HepG2 (cell line): ENCODE results near the gene PELI2. TPM values are rescaled to one million over a fixed set of nuclear protein-coding genes. Genes with fewer than 3 reads are reported as not detected.

Experiments used
- ATAC-seq: fragments of 200-7000 bp; cut with Tn5 transposase; 3 replicates; pipeline ENCODE4 v1.9.1; 2020; ENCODE audit warnings: mild to moderate bottlenecking, moderate library complexity
- BruUV-seq: library from RNA; stranded (reverse); fragments of 400-500 nt; replicated peaks from 2 replicates; lab custom pipeline; 2021; lab: Mats Ljungman, UMichigan
- CTCF ChIA-PET: fragments of 300-600 bp; formaldehyde crosslinking; extraction: SDS; loops from one replicate; lab custom pipeline; 2021; ENCODE audit warnings: low total read pairs, inconsistent platforms, low intra/inter-chr PET ratio; lab: Yijun Ruan, JAX
- POLR2A ChIA-PET: fragments of 350-600 bp; sonication (Branson Sonifier 250); formaldehyde crosslinking; loops from one replicate; lab custom pipeline; 2020; ENCODE audit warnings: antibody characterized with exemption, inconsistent platforms; lab: Yijun Ruan, JAX
- DNase-seq: peaks from one replicate; pipeline ENCODE4 v3.0.0-alpha.2; 2015; ENCODE audit warnings: low spot score
- FAIRE-seq: peaks from 3 replicates; lab custom pipeline; 2011; peaks lifted over from hg19 to GRCh38; lab: Jason Lieb, UNC
- H2AFZ ChIP-seq: one replicate; pipeline ENCODE4 v1.6.1; 2011; ENCODE audit warnings: low read length, inconsistent platforms
- H3K27ac ChIP-seq: fragments of 300-600 bp; 3 replicates; pipeline ENCODE4 v1.8.0; 2011; ENCODE audit warnings: mixed run types, mild to moderate bottlenecking, mixed read lengths, low read length, inconsistent platforms; ENCODE audit not compliant: insufficient read depth; ENCODE audit errors: extremely low read length
- H3K27me3 ChIP-seq, 2 experiments: fragments of 200-600 bp in 1 of 2; 2 replicates in 1 of 2; 3 replicates in 1 of 2; pipeline versions ENCODE4 v1.6.0 to v1.8.0; 2011; ENCODE audit warnings: low read length in 2 of 2, mild to moderate bottlenecking in 2 of 2, moderate library complexity in 2 of 2, inconsistent platforms in 1 of 2; ENCODE audit not compliant: insufficient read depth in 2 of 2, control insufficient read depth in 1 of 2
- H3K36me3 ChIP-seq, 2 experiments: fragments of 200-600 bp in 1 of 2; replicated peaks in 1 of 2; 2 replicates in 1 of 2; 3 replicates in 1 of 2; pipeline versions ENCODE4 v1.5.1 to v1.8.0; 2011; ENCODE audit warnings: low read length in 2 of 2, inconsistent platforms in 1 of 2; ENCODE audit not compliant: insufficient read depth in 2 of 2, control insufficient read depth in 1 of 2
- H3K4me1 ChIP-seq: 2 replicates; pipeline ENCODE4 v1.5.1; 2012; ENCODE audit warnings: low read length, inconsistent platforms; ENCODE audit not compliant: insufficient read depth
- H3K4me2 ChIP-seq: 2 replicates; pipeline ENCODE4 v1.6.0; 2011; ENCODE audit warnings: low read depth, low read length, inconsistent platforms
- H3K4me3 ChIP-seq, 3 experiments: fragments of 200-600 bp in 1 of 3; sonication (generic), shearing (Covaris generic) in 1 of 3; replicated peaks in 1 of 3; 2 replicates each; pipeline ENCODE4 v1.5.1; 2011 to 2016; ENCODE audit warnings: low read length in 3 of 3, inconsistent platforms in 2 of 3, low read depth in 2 of 3, mild to moderate bottlenecking in 2 of 3, control low read depth in 1 of 3, mixed read lengths in 1 of 3; ENCODE audit not compliant: insufficient read depth in 1 of 3
- H3K79me2 ChIP-seq: one replicate; pipeline ENCODE4 v1.6.1; 2011; ENCODE audit warnings: low read length, inconsistent platforms; ENCODE audit not compliant: insufficient read depth
- H3K9ac ChIP-seq: 2 replicates; pipeline ENCODE4 v1.6.0; 2011; ENCODE audit warnings: mild to moderate bottlenecking, low read depth, low read length, inconsistent platforms; ENCODE audit not compliant: insufficient read depth
- H3K9me3 ChIP-seq: 2 replicates; pipeline ENCODE4 v1.5.1; 2012; ENCODE audit warnings: mild to moderate bottlenecking, low read length
- H4K20me1 ChIP-seq: 2 replicates; pipeline ENCODE4 v1.6.0; 2011; ENCODE audit warnings: inconsistent platforms, mild to moderate bottlenecking, low read length, moderate library complexity; ENCODE audit not compliant: insufficient read depth
- CCAR2 ChIP-seq: fragments of 200-400 bp; formaldehyde crosslinking; optimal IDR thresholded peaks from 2 replicates; pipeline ENCODE3; 2018; ENCODE audit warnings: low read depth, mild to moderate bottlenecking, low read length, moderate library complexity
- HCFC1 ChIP-seq: fragments of 150-350 bp; IDR thresholded peaks from 2 replicates; pipeline ENCODE4 v1.6.1; 2014; ENCODE audit warnings: low read depth, low read length
- MEIS2 ChIP-seq: sonication (generic); formaldehyde crosslinking; IDR thresholded peaks from 2 replicates; pipeline ENCODE4 v1.9.0; 2021; ENCODE audit warnings: mild to moderate bottlenecking, missing genetic modification reagents
- RBM22 ChIP-seq: fragments of 200-400 bp; formaldehyde crosslinking; optimal IDR thresholded peaks from 2 replicates; pipeline ENCODE3; 2017; ENCODE audit warnings: mild to moderate bottlenecking, low read length, moderate library complexity
- RELA ChIP-seq: sonication (generic); formaldehyde crosslinking; IDR thresholded peaks from 2 replicates; pipeline ENCODE4 v1.4.0; 2020; ENCODE audit warnings: missing genetic modification reagents
- SOX5 ChIP-seq: IDR thresholded peaks from 2 replicates; pipeline ENCODE4 v1.6.1; 2016; ENCODE audit warnings: borderline replicate concordance
- TBX2 ChIP-seq: sonication (generic); formaldehyde crosslinking; IDR thresholded peaks from 2 replicates; pipeline ENCODE4 v1.5.0; 2020; ENCODE audit warnings: missing genetic modification reagents, mild to moderate bottlenecking, borderline replicate concordance
- ZMYM2 ChIP-seq: sonication (generic); formaldehyde crosslinking; IDR thresholded peaks from 2 replicates; pipeline ENCODE4 v1.8.0; 2022; ENCODE audit warnings: mild to moderate bottlenecking, missing genetic modification reagents
- ZNF230 ChIP-seq: sonication (generic); formaldehyde crosslinking; IDR thresholded peaks from 2 replicates; pipeline ENCODE4 v1.4.0; 2020; ENCODE audit warnings: mild to moderate bottlenecking, missing genetic modification reagents
- ZNF34 ChIP-seq: sonication (generic); formaldehyde crosslinking; IDR thresholded peaks from 2 replicates; pipeline ENCODE4 v1.4.0; 2020; ENCODE audit warnings: mild to moderate bottlenecking, missing genetic modification reagents, borderline replicate concordance
- ZNF564 ChIP-seq: sonication (generic); formaldehyde crosslinking; IDR thresholded peaks from 2 replicates; pipeline ENCODE4 v1.8.1; 2023; ENCODE audit warnings: mild to moderate bottlenecking, missing genetic modification reagents
- ZNF724P ChIP-seq: sonication (generic); formaldehyde crosslinking; IDR thresholded peaks from 2 replicates; pipeline ENCODE4 v1.8.0; 2022; ENCODE audit warnings: missing genetic modification reagents, borderline replicate concordance
- WGBS: methylation state at CpG from one replicate; pipeline ENCODE4 v1.1.6; 2017; ENCODE audit warnings: low lambda C conversion rate; 5-methylcytosine and 5-hydroxymethylcytosine counted together
- in situ Hi-C: cut with HindIII; loops from 2 replicates; pipeline ENCODE4 v1.10.0; 2017; ENCODE audit warnings: low pct_unique_long_range_greater_than_20kb; ENCODE audit not compliant: extremely low pct_ligation_motif_present
- intact Hi-C: fragments of 100-400 bp; cut with micrococcal nuclease; formaldehyde crosslinking; loops from one replicate; pipeline ENCODE4 v1.10.0; 2022; ENCODE audit not compliant: unreplicated experiment
- polyA plus RNA-seq, 8 experiments: library from polyadenylated mRNA; depleted of rRNA in 3 of 8; stranded (reverse) in 7 of 8; unstranded in 1 of 8; fragments of >200 nt; fragmentation: Illumina TruSeq in 4 of 8; extraction: Trizol in 4 of 8; gene quantifications; 2 replicates each; pipeline versions ENCODE4 v1.2.1 to v1.2.3, GENCODE V29; 2011 to 2016; ENCODE audit warnings: low read depth in 4 of 8, missing spikeins in 1 of 8, mixed read lengths in 1 of 8; ENCODE audit not compliant: insufficient read depth in 1 of 8
- total RNA-seq, 5 experiments: library from RNA; depleted of rRNA; stranded (reverse); fragments of >200 nt; fragmentation: Illumina TruSeq; extraction: Trizol; gene quantifications; 2 replicates each; pipeline ENCODE4 v1.2.3, GENCODE V29; 2016; ENCODE audit warnings: low read depth in 1 of 5
- TF ChIP-seq, protein P1 (sequence below): sonication (generic); formaldehyde crosslinking; IDR thresholded peaks from 2 replicates; pipeline ENCODE4 v1.4.0; 2020; ENCODE audit warnings: mild to moderate bottlenecking, missing genetic modification reagents
- TF ChIP-seq, protein P2 (sequence below): sonication (generic); formaldehyde crosslinking; IDR thresholded peaks from 2 replicates; pipeline ENCODE4 v1.8.1; 2023; ENCODE audit warnings: mild to moderate bottlenecking, moderate library complexity, missing genetic modification reagents

PELI2 gene
- total and polyA plus RNA-seq, 2 of the 13 experiments (the other 11 are each of a cell fraction or from before 2014, with no cell fraction given), result 0.07 TPM; not detected in 1

DNA sequence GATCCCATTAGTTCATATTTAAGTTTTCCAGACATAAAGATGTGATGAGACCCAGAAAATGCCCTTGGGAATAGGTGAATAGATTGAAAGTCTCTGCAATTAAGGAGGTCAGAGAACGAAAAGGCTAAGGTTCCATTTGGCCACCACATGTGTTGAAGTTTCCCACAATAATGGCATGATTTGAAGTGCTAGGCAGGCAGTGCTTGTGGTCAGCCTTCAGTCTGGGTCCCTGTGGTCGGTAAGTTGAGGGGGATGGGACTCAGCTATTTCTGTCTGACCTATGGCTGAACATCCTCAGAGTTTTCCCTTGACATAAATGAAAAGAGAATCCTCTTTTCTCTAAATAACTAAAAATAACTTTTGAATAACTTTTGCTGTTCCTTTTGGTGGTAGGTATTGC is 92.4 kb downstream of the PELI2 start (continued):
- TF ChIP-seq, protein P1, sequence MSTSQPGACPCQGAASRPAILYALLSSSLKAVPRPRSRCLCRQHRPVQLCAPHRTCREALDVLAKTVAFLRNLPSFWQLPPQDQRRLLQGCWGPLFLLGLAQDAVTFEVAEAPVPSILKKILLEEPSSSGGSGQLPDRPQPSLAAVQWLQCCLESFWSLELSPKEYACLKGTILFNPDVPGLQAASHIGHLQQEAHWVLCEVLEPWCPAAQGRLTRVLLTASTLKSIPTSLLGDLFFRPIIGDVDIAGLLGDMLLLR (CRISPR knock-in tag), result no peak
- no peak for TF ChIP-seq HCFC1
- no peak for TF ChIP-seq ZNF724P
- TF ChIP-seq, protein P2, sequence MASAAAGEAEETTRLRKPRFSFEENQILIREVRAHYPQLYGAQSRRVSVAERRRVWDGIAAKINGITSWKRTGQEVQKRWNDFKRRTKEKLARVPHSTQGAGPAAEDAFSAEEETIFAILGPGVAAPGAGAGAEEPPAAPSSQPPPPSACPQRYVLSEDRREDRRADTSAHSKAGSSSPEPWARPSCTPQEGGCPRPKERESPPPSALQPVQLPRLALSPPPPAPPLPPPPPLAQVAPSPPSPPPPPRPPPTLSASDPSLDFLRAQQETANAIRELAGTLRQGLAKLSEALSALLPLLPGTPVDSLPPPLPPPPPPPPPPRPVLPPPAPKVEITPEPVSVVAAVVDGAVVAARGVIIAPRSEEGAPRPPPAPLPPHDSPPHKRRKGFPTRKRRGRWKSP (CRISPR knock-in tag), result no peak
- no peak for TF ChIP-seq RBM22
- no peak for TF ChIP-seq TBX2 (CRISPR knock-in tag)

DNA sequence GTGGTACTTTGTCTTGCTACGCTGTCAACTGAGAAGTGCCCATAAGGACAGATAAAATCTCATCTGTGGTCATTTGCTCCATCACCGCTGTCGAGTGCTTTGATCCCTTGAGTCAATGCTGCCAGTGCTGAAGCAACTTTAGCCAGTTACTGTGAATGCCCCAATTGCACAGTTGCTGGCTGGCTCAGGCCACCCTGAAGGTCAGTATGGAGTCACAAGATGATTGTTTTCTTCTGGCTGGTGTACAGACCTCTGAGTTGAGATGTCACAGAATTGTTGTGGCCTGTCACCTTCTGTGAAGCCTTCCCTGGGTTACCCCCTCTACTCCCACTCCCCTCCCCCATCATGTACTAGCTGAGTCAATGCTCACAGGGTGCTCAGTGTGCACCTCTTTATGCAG is 92.9 kb downstream of the PELI2 start:
- CTCF ChIA-PET, result no interaction called here
- intact Hi-C loops (no loop called here), in situ Hi-C loops (no loop called here)
- H3K9ac ChIP-seq, result no peak overlapping the region
- no peaks in the 10 kb centered on the region for H3K36me3 ChIP-seq
- no peaks in the 10 kb centered on the region; a peak in 2 of 5 replicates for H3K27me3 ChIP-seq
- 3% methylated on average over 3 of the region's 3 CpGs for WGBS
- H3K4me1 ChIP-seq, result no peaks in the 10 kb centered on the region
- POLR2A ChIA-PET, result no interaction called here
- TF ChIP-seq RELA (CRISPR knock-in tag), result no peak
- TF ChIP-seq ZNF564, result no peak
- TF ChIP-seq CCAR2, result no peak
- no peak for TF ChIP-seq ZNF34 (CRISPR knock-in tag)
- TF ChIP-seq MEIS2 (CRISPR knock-in tag), result no peak
- no peak for TF ChIP-seq ZNF230 (CRISPR knock-in tag)
- no peak for TF ChIP-seq ZMYM2 (CRISPR knock-in tag)
- TF ChIP-seq SOX5 (CRISPR knock-in tag), result no peak
- ATAC-seq (no peak), FAIRE-seq (no peak), DNase-seq (no peak)
- no peak overlapping the region for H2AFZ ChIP-seq
- no peaks in the 10 kb centered on the region for H3K9me3 ChIP-seq
- no peak overlapping the region for H3K4me2 ChIP-seq
- H3K27ac ChIP-seq, result no peak overlapping the region
- H3K4me3 ChIP-seq, result no peak overlapping the region
- BruUV-seq, result no TSS peak
- H3K79me2 ChIP-seq, result no peaks in the 10 kb centered on the region
- no peaks in the 10 kb centered on the region for H4K20me1 ChIP-seq
